Measurements from ENCODE around the gene NBPF15.
"Not testable (repeated sequence)": the region's sequence is repeated elsewhere in the genome, so short reads cannot be mapped to it uniquely, and the experiment has no call there.

The NBPF15 gene

GRCh38 chr1:144461136-144461759 is at the start of gene NBPF15:
TSS of gene NBPF15 (minus strand) at chr1:144461669. CDS start at chr1:144440003, 21,666 bp downstream.
- peak; percentile 43 for DNase-seq

- DNase-seq = not testable (repeated sequence)
These were observed 35.0 kb upstream of the NBPF15 start for GRCh38 chr1:144496429-144496828.

- DNase-seq = peak; percentile 50
These were observed 32.7 kb upstream of the NBPF15 start for GRCh38 chr1:144494130-144494529.

- DNase-seq = not testable (repeated sequence)
These were observed 28.9 kb upstream of the NBPF15 start for GRCh38 chr1:144490394-144490793.

GRCh38 chr1:144487002-144487401 is 25.5 kb upstream of the NBPF15 start:
- DNase-seq = not testable (repeated sequence)

- not testable (repeated sequence) for DNase-seq
These were observed 23.9 kb upstream of the NBPF15 start for GRCh38 chr1:144485048-144485993.

GRCh38 chr1:144473897-144474296 is 12.4 kb upstream of the NBPF15 start:
- DNase-seq = not testable (repeated sequence)

- not testable (repeated sequence) for DNase-seq
These were observed 10.0 kb upstream of the NBPF15 start for GRCh38 chr1:144471434-144471833.

GRCh38 chr1:144461778-144462177 is 309 bp upstream of the NBPF15 start:
- not testable (repeated sequence) for DNase-seq

GRCh38 chr1:144460686-144461085 is 783 bp downstream of the NBPF15 start:
- not testable (repeated sequence) for DNase-seq

- not testable (repeated sequence) for DNase-seq
These were observed 19.1 kb downstream of the NBPF15 start for GRCh38 chr1:144442402-144442801.

GRCh38 chr1:144439737-144440136 is 21.7 kb downstream of the NBPF15 start:
- DNase-seq = not testable (repeated sequence)

- DNase-seq = peak; percentile 58
These were observed 42.4 kb downstream of the NBPF15 start for GRCh38 chr1:144418891-144419694.

- DNase-seq = not testable (repeated sequence)
These were observed 47.9 kb downstream of the NBPF15 start for GRCh38 chr1:144413404-144414118.

GRCh38 chr1:144412491-144413403 is 48.7 kb downstream of the NBPF15 start:
- DNase-seq = peak; percentile 100

GRCh38 chr1:144412068-144412471 is 49.4 kb downstream of the NBPF15 start:
- DNase-seq = peak; percentile 88

- not testable (repeated sequence) for DNase-seq
These were observed 58.7 kb downstream of the NBPF15 start for GRCh38 chr1:144402807-144403206.

- DNase-seq = not testable (repeated sequence)
These were observed 89.8 kb downstream of the NBPF15 start for GRCh38 chr1:144371651-144372050.

Measured in fibroblast of upper back skin (primary cell).